OCI-LY7 (cell line): Measurements from ENCODE around the gene RAB24.

Experiments
- CTCF ChIP-seq: fragments of 200-600 bp; sonication (generic); conservative IDR thresholded peaks from 2 replicates; pipeline ENCODE4 v1.5.1; 2014; ENCODE audit warnings: mild to moderate bottlenecking, antibody characterized with exemption, low read length, moderate library complexity, mixed read lengths
- EZH2phosphoT487 ChIP-seq: fragments of 200-600 bp; sonication (generic); IDR thresholded peaks from 2 replicates; pipeline ENCODE4 v1.6.1; 2018; ENCODE audit warnings: low read depth, borderline replicate concordance, mild to moderate bottlenecking, mixed run types, antibody characterized with exemption, low read length, moderate library complexity, mixed read lengths

DNA sequence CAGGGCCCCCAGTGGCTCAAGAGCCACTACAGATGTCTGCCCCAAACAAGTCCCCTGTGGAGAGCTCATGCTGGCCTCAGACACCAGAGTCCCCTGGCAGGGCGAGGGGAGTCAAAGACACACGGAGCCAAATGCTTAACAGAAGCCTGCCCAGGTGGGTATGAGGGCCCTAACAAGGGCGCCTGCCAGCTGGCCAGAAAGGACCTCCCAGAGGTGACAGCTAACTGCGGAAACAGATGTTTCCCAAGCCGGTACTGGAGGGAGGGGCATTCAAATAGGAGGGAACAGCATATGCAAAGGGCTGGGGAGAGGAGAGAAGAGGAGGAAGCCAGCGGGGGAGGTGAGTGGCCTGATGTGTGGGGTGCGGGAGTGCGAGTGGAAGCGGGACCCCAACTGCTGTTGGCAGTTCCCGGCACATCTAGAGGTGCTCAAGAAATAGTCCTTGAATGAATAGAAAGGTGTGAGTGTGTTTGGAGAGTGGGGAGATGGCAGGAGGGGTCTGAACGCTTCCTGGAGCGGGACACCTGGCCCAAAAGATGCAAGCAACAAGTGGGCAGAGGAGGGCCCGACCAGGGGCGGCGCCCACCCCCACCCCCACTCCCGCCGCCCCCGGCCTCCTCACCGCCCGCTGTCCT lies 7.4 kb upstream of the RAB24 start:
- TF ChIP-seq CTCF: no peak
- no peak for TF ChIP-seq EZH2phosphoT487
